ENCODE data around the gene COL5A3. TPM values are rescaled to one million over a fixed set of nuclear protein-coding genes. Genes with fewer than 3 reads are reported as not detected.

COL5A3 gene
- total RNA-seq, 2 donors from 2014 or later = 2.0 to 12.7 TPM

DNA sequence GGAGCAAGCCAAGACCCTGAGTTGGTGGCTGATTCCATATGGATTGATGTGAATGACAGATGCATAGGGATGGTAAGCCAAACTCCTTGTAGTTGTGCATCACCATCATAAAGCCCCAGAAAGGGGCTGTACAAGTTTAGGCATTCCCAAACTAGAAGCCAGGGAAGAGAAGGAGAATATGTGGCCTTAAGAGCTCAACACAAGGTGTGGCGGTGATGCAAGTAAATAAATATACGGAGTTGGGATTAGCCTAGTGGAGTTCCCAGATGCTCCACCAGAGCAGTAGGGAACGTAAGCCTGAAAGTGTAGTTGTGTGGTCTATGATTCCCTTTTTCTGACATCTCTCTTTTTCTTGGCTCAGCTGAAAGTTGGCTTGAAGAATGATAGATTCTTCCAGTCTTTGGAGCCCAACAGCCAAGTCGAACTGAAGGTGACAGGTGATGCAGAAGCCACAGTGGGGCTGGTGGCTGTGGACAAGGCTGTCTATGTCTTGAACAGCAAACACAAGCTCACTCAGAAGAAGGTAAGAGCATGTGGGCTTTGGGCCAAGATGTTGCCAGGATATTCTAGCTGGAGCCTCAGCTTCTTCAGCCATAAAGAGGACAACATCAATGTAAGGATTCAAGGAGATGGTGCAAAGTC lies 33.1 kb upstream of the COL5A3 start:
- TF ChIP-seq POLR2A (IDR thresholded peaks at IDR 0.05) (no peak), POLR2AphosphoS5 (IDR thresholded peaks at IDR 0.05) (no peak)
- TF ChIP-seq, protein P1, sequence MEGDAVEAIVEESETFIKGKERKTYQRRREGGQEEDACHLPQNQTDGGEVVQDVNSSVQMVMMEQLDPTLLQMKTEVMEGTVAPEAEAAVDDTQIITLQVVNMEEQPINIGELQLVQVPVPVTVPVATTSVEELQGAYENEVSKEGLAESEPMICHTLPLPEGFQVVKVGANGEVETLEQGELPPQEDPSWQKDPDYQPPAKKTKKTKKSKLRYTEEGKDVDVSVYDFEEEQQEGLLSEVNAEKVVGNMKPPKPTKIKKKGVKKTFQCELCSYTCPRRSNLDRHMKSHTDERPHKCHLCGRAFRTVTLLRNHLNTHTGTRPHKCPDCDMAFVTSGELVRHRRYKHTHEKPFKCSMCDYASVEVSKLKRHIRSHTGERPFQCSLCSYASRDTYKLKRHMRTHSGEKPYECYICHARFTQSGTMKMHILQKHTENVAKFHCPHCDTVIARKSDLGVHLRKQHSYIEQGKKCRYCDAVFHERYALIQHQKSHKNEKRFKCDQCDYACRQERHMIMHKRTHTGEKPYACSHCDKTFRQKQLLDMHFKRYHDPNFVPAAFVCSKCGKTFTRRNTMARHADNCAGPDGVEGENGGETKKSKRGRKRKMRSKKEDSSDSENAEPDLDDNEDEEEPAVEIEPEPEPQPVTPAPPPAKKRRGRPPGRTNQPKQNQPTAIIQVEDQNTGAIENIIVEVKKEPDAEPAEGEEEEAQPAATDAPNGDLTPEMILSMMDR (IDR thresholded peaks at IDR 0.05) = no peak
- Histone ChIP-seq H3K4me1 (replicated peaks) (no peaks in the 10 kb centered on the region), H3K27me3 (replicated peaks; ENCODE audit: insufficient read depth) (no peaks in the 10 kb centered on the region), H3K4me3 (no peak overlapping the region), H3K9me3 (peaks cover 6% of the 10 kb centered on the region), H3K36me3 (no peaks in the 10 kb centered on the region), H3K27ac (no peak overlapping the region)
- 74% methylated on average over 4 of the region's 4 CpGs for WGBS
- DNase-seq (ENCODE audit: low spot score) = no peak
- intact Hi-C loops (cut with DNase I) = no loop called here

DNA sequence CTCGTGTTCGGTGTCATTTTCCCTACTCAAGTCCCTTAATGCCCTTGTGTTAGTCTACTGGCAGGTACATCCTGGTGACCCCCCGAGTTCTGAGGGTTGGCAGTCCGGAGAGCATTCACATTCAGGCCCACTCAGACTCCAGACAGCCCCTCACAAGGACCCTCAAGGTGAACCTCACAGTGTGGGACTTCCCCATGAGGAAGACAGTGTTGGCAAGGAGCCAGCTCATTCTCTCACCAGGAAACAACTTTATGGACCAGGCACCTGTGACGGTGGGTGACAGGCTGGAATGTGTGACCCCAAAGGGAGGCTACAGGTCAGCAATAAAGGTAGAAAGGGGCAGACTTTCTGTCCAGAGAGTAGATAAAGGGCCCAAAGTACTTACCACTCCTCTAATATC lies 27.5 kb upstream of the COL5A3 start:
- DNase-seq (ENCODE audit: low spot score) = no peak
- intact Hi-C loops (cut with DNase I) = no loop called here
- 48% methylated on average over 5 of the region's 5 CpGs for WGBS
- Histone ChIP-seq H3K9me3 (no peaks in the 10 kb centered on the region), H3K36me3 (no peaks in the 10 kb centered on the region), H3K27me3 (replicated peaks; ENCODE audit: insufficient read depth) (peaks cover 3% of the 10 kb centered on the region), H3K4me3 (no peak overlapping the region), H3K27ac (no peak overlapping the region), H3K4me1 (replicated peaks) (no peaks in the 10 kb centered on the region)
- TF ChIP-seq POLR2AphosphoS5 (IDR thresholded peaks at IDR 0.05) (no peak), POLR2A (IDR thresholded peaks at IDR 0.05) (no peak)
- TF ChIP-seq, protein P1 (IDR thresholded peaks at IDR 0.05) = no peak

DNA sequence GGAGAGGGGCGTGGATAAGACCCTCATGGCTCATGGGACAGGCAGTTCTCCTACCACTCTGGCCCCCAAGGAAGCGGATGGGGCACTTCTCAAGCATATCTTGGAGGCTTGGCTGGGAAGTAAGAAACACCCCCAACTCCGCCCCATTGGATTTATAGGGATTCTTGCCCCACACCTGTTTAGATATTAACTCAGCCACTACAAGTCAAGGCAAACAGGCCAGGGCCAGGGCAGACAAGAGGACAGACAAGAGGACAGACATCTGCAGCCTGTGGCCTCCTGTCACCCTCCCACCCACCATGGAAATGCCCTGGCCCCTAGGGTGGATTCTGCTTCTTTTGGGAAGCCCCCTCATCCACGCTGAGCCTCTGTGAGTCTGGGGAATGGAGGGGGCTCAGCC lies 27.1 kb upstream of the COL5A3 start:
- WGBS = 45% methylated on average over 4 of the region's 4 CpGs
- intact Hi-C loops (cut with DNase I) = no loop called here
- Histone ChIP-seq H3K4me3 (no peak overlapping the region), H3K27me3 (replicated peaks; ENCODE audit: insufficient read depth) (peaks cover 3% of the 10 kb centered on the region), H3K9me3 (no peaks in the 10 kb centered on the region), H3K36me3 (no peaks in the 10 kb centered on the region), H3K4me1 (replicated peaks) (no peaks in the 10 kb centered on the region), H3K27ac (no peak overlapping the region)
- no peak for DNase-seq (ENCODE audit: low spot score)
- TF ChIP-seq POLR2A (IDR thresholded peaks at IDR 0.05) = no peak
- TF ChIP-seq, protein P1 (IDR thresholded peaks at IDR 0.05) = no peak
- no peak for TF ChIP-seq POLR2AphosphoS5 (IDR thresholded peaks at IDR 0.05)

DNA sequence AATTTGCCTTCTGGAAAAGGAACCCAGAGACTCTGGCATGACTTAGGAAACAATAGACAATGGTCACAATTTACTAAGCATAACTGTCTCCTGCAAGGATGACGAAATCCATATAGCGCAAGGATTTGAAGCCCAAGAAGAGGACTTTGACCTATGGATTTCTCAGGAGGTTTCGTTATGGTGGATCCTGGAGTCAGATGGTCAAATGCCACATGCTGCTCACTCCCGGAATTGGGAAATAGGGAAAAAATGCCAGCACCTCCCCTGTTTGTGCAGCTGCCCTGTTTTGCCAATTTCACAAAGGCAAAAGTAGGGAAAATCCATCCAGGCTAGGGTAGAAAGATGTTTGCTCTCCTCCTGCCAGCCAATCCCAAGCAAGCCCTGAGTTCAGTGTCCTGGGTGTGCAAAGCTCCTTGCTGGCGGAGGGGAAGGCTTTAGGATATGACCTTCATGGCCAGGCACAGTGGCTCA lies 26.3 kb upstream of the COL5A3 start:
- H3K4me3 ChIP-seq = no peak overlapping the region
- WGBS = 58% methylated on average over 5 of the region's 5 CpGs
- peaks cover 3% of the 10 kb centered on the region for H3K27me3 ChIP-seq (replicated peaks; ENCODE audit: insufficient read depth)
- TF ChIP-seq, protein P1 (IDR thresholded peaks at IDR 0.05) = no peak
- TF ChIP-seq POLR2AphosphoS5 (IDR thresholded peaks at IDR 0.05) (no peak), POLR2A (IDR thresholded peaks at IDR 0.05) (no peak)
- intact Hi-C loops (cut with DNase I) = no loop called here
- H3K9me3 ChIP-seq = no peaks in the 10 kb centered on the region
- H3K27ac ChIP-seq = no peak overlapping the region
- no peaks in the 10 kb centered on the region for H3K4me1 ChIP-seq (replicated peaks)
- no peaks in the 10 kb centered on the region for H3K36me3 ChIP-seq
- DNase-seq (ENCODE audit: low spot score) = no peak

DNA sequence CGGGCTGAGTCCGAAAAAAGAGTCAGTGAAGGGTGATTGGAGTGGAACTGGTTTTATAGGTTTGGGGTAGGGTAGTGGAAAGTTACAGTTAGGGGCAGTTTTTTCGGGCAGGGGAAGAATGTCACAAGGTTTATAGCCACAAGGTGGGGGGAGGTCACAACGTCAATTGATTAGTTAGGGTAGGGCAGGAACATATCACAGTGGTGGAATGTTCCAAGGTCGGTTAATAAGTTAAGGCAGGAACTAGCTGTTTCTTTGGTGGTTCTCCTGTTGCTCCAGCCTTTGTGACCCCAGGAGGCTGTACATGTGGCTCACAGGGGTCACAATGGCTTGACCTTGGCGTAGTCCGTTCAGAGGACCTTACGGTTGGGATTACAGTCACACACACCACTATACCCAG lies 23.3 kb upstream of the COL5A3 start:
- WGBS = 47% methylated on average over 8 of the region's 8 CpGs
- intact Hi-C loops (cut with DNase I) = no loop called here
- peaks cover 3% of the 10 kb centered on the region for H3K27me3 ChIP-seq (replicated peaks; ENCODE audit: insufficient read depth)

More for the DNA sequence above, 23.3 kb upstream of the COL5A3 start:
- Histone ChIP-seq H3K9me3 (no peaks in the 10 kb centered on the region), H3K27ac (no peak overlapping the region), H3K36me3 (no peaks in the 10 kb centered on the region), H3K4me1 (replicated peaks) (no peaks in the 10 kb centered on the region), H3K4me3 (no peak overlapping the region)
- TF ChIP-seq POLR2AphosphoS5 (IDR thresholded peaks at IDR 0.05) (no peak), POLR2A (IDR thresholded peaks at IDR 0.05) (no peak)
- TF ChIP-seq, protein P1 (IDR thresholded peaks at IDR 0.05) = no peak
- no peak for DNase-seq (ENCODE audit: low spot score)

Measured in prostate gland (tissue), 2 donors.